Measurements from ENCODE around the gene FMN1. TPM values are rescaled to one million over a fixed set of nuclear protein-coding genes. Genes with fewer than 3 reads are reported as not detected.

The FMN1 gene
- total RNA-seq, 1 donor from 2014 or later: 4.3 TPM

GRCh38 chr15:33200903-33201302 lies 6.4 kb upstream of the FMN1 start:
- TF ChIP-seq, protein P1, sequence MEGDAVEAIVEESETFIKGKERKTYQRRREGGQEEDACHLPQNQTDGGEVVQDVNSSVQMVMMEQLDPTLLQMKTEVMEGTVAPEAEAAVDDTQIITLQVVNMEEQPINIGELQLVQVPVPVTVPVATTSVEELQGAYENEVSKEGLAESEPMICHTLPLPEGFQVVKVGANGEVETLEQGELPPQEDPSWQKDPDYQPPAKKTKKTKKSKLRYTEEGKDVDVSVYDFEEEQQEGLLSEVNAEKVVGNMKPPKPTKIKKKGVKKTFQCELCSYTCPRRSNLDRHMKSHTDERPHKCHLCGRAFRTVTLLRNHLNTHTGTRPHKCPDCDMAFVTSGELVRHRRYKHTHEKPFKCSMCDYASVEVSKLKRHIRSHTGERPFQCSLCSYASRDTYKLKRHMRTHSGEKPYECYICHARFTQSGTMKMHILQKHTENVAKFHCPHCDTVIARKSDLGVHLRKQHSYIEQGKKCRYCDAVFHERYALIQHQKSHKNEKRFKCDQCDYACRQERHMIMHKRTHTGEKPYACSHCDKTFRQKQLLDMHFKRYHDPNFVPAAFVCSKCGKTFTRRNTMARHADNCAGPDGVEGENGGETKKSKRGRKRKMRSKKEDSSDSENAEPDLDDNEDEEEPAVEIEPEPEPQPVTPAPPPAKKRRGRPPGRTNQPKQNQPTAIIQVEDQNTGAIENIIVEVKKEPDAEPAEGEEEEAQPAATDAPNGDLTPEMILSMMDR (conservative IDR thresholded peaks at IDR 0.05; ENCODE audit: low read depth, low read length): no peak
- no peak overlapping the region for H3K4me3 ChIP-seq (ENCODE audit: low read depth, low read length)
- no peak for DNase-seq (ENCODE audit: low read depth)

GRCh38 chr15:33200444-33200843 lies 5.9 kb upstream of the FMN1 start:
- no peak overlapping the region for H3K4me3 ChIP-seq (ENCODE audit: low read depth, low read length)
- peak; percentile 39 for DNase-seq (ENCODE audit: low read depth)
- TF ChIP-seq, protein P1 (conservative IDR thresholded peaks at IDR 0.05; ENCODE audit: low read depth, low read length): no peak

GRCh38 chr15:33198541-33198940 lies 4.0 kb upstream of the FMN1 start:
- DNase-seq (ENCODE audit: low read depth): no peak
- TF ChIP-seq, protein P1 (conservative IDR thresholded peaks at IDR 0.05; ENCODE audit: low read depth, low read length): no peak
- H3K4me3 ChIP-seq (ENCODE audit: low read depth, low read length): no peak overlapping the region

GRCh38 chr15:33197636-33198035 lies 3.1 kb upstream of the FMN1 start:
- H3K4me3 ChIP-seq (ENCODE audit: low read depth, low read length): no peak overlapping the region
- no peak for DNase-seq (ENCODE audit: low read depth)
- TF ChIP-seq, protein P1 (conservative IDR thresholded peaks at IDR 0.05; ENCODE audit: low read depth, low read length): no peak

GRCh38 chr15:33194237-33194636 lies 277 bp downstream of the FMN1 start:
- TF ChIP-seq, protein P1 (conservative IDR thresholded peaks at IDR 0.05; ENCODE audit: low read depth, low read length): no peak

GRCh38 chr15:33191591-33191990 lies 2.9 kb downstream of the FMN1 start:
- no peak overlapping the region for H3K4me3 ChIP-seq (ENCODE audit: low read depth, low read length)
- DNase-seq (ENCODE audit: low read depth): no peak
- TF ChIP-seq, protein P1 (conservative IDR thresholded peaks at IDR 0.05; ENCODE audit: low read depth, low read length): no peak

More at GRCh38 chr15:33194237-33194636, 277 bp downstream of the FMN1 start:
- no peak for DNase-seq (ENCODE audit: low read depth)
- H3K4me3 ChIP-seq (ENCODE audit: low read depth, low read length): peak overlapping the region; percentile 61

DNA sequence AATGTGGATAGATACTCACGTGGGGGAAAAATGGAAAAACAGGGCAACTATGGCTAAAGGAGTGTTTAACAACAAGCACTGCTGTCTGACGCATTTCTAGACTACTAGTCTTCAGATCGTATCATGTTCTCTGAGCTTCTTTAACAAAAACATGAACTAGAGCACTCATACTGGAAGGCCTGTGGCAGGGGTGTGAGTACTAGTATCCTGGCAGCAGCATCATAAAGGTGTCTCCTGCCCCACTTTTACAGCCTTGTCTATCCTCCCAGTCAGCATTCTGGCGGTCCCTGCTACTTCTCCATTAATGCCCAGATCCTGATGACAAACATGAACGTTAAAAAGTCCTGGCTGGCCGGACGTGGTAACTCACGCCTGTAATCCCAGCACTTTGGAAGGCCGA lies 4.0 kb downstream of the FMN1 start:
- DNase-seq (ENCODE audit: low read depth): no peak
- TF ChIP-seq, protein P1 (conservative IDR thresholded peaks at IDR 0.05; ENCODE audit: low read depth, low read length): no peak
- no peak overlapping the region for H3K4me3 ChIP-seq (ENCODE audit: low read depth, low read length)
